ENCODE results near the gene PCDHB15.
"Not testable (repeated sequence)": the region's sequence is repeated elsewhere in the genome, so short reads cannot be mapped to it uniquely, and the experiment has no call there.

PCDHB15 gene

GRCh38 chr5:141223112-141223783, 21.9 kb upstream of the PCDHB15 start, which contains the start of gene PCDHB14 (continued):
- TF ChIP-seq PBX3 (CRISPR knock-in tag; IDR thresholded peaks at IDR 0.05) (no peak), ZNF23 (tag by site-specific recombination; IDR thresholded peaks at IDR 0.05; ENCODE audit: borderline replicate concordance) (no peak), ZNF423 (tag by site-specific recombination; IDR thresholded peaks at IDR 0.05) (no peak), ZXDB (tag by site-specific recombination; IDR thresholded peaks at IDR 0.05) (no peak), ZNF560 (tag by site-specific recombination; IDR thresholded peaks at IDR 0.05; ENCODE audit: borderline replicate concordance) (no peak), ZNF654 (tag by site-specific recombination; IDR thresholded peaks at IDR 0.05; ENCODE audit: low read depth) (peak; percentile 80), ZNF138 (tag by site-specific recombination; IDR thresholded peaks at IDR 0.05; ENCODE audit: borderline replicate concordance) (no peak), ZNF510 (tag by site-specific recombination; IDR thresholded peaks at IDR 0.05; ENCODE audit: insufficient replicate concordance) (no peak), ZNF555 (tag by site-specific recombination; conservative IDR thresholded peaks at IDR 0.05) (no peak), ZNF549 (tag by site-specific recombination; IDR thresholded peaks at IDR 0.05) (no peak), ZNF791 (tag by site-specific recombination; IDR thresholded peaks at IDR 0.05) (no peak), ZNF140 (tag by site-specific recombination; IDR thresholded peaks at IDR 0.05) (no peak)

- POLR2A ChIA-PET; H3K9me3 ChIP-seq (ENCODE audit: control insufficient read depth, insufficient read depth, low read depth, low read length); H3K27ac ChIP-seq (ENCODE audit: extremely low read depth, low read depth, low read length); H3K4me3 ChIP-seq (ENCODE audit: low read depth, low read length); H3K36me3 ChIP-seq (ENCODE audit: control insufficient read depth in 2 of 2, insufficient read depth in 1 of 2, low read length in 2 of 2); H3K4me1 ChIP-seq (ENCODE audit: control insufficient read depth, insufficient read depth, low read length); CTCF ChIA-PET: not testable (repeated sequence)
These were observed 20.4 kb upstream of the PCDHB15 start for GRCh38 chr5:141224844-141225243.

DNA sequence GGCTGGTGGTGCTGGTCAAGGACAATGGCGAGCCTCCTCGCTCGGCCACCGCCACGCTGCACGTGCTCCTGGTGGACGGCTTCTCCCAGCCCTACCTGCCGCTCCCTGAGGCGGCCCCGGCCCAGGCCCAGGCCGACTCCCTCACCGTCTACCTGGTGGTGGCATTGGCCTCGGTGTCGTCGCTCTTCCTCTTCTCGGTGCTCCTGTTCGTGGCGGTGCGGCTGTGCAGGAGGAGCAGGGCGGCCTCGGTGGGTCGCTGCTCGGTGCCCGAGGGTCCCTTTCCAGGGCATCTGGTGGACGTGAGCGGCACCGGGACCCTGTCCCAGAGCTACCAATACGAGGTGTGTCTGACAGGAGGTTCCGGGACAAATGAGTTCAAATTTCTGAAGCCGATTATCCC, 19.8 kb upstream of the PCDHB15 start:
- H3K4me3 ChIP-seq (ENCODE audit: low read depth, low read length); H3K36me3 ChIP-seq (ENCODE audit: control insufficient read depth in 2 of 2, insufficient read depth in 1 of 2, low read length in 2 of 2); CTCF ChIA-PET; H3K27ac ChIP-seq (ENCODE audit: extremely low read depth, low read depth, low read length); H3K9me3 ChIP-seq (ENCODE audit: control insufficient read depth, insufficient read depth, low read depth, low read length); POLR2A ChIA-PET; H3K4me1 ChIP-seq (ENCODE audit: control insufficient read depth, insufficient read depth, low read length): not testable (repeated sequence)

DNA sequence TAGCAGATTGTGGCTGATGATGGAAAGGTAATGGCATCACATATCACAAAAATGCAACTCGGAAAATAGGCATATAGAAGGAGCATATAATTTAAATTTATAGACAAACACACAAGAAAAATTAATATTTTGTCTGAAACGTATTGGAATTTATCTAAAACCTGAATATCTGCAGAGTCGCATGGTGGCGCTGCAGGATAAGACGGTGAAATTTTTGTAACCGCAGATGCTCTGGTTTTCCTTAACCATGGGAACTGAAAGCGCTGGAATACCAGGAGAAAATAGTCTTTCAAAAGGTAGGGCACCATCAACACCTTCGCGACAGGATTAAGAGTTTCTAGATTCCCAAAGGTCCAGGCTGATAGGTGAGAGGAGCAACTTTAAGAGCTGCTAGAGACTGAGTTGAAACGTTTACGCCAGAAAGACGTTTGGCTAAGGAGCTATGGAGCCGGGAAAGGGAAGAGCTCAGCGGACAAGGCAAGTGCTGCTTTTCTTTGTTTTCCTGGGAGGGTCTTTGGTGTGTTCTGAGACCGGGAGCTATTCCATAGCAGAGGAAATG, 11.0 kb upstream of the PCDHB15 start:
- Histone ChIP-seq H3K4me3 (ENCODE audit: low read depth, low read length) (peak overlapping the region; percentile 33), H3K4me1 (ENCODE audit: control insufficient read depth, insufficient read depth, low read length) (no peaks in the 10 kb centered on the region), H3K9me3 (ENCODE audit: control insufficient read depth, insufficient read depth, low read depth, low read length) (no peaks in the 10 kb centered on the region), H3K27ac (ENCODE audit: extremely low read depth, low read depth, low read length) (no peak overlapping the region), H3K36me3 (ENCODE audit: control insufficient read depth in 2 of 2, insufficient read depth in 1 of 2, low read length in 2 of 2) (no peaks in the 10 kb centered on the region)
- ChIA-PET CTCF (interaction anchor here (0.6 to 2.3 kb wide), 26 partner anchors 10 to 408 kb away, joined by 3 to 20 read pairs (median 4); partner anchors contain the start of genes PCDHB10, PCDHB12, PCDHB14 and PCDHB15), POLR2A (no interaction called here)
- TF ChIP-seq IKZF3 (tag by site-specific recombination; IDR thresholded peaks at IDR 0.05) (0 out of 2 replicates have a peak, but pooled peaks have one; percentile 13), ZNF423 (tag by site-specific recombination; IDR thresholded peaks at IDR 0.05) (no peak), ZNF654 (tag by site-specific recombination; IDR thresholded peaks at IDR 0.05; ENCODE audit: low read depth) (peak; percentile 62)

- H3K4me1 ChIP-seq (ENCODE audit: control insufficient read depth, insufficient read depth, low read length); CTCF ChIA-PET; H3K36me3 ChIP-seq (ENCODE audit: control insufficient read depth in 2 of 2, insufficient read depth in 1 of 2, low read length in 2 of 2); H3K27ac ChIP-seq (ENCODE audit: extremely low read depth, low read depth, low read length); H3K4me3 ChIP-seq (ENCODE audit: low read depth, low read length); POLR2A ChIA-PET; H3K9me3 ChIP-seq (ENCODE audit: control insufficient read depth, insufficient read depth, low read depth, low read length): not testable (repeated sequence)
These were observed 9.3 kb upstream of the PCDHB15 start for GRCh38 chr5:141235922-141236321.

Measured in HEK293 (cell line).